GM18508 (cell line): Measurements from ENCODE around the gene PAQR3.
A peak's percentile ranks its signal among the peaks of the same experiment; 100 is the strongest.

Experiments used
- ATAC-seq: cut with Tn5 transposase; IDR thresholded peaks from one replicate; pipeline ENCODE4 v1.9.1; 2021; ENCODE audit warnings: moderate number of reproducible peaks; ENCODE audit not compliant: insufficient read depth, unreplicated experiment

Gene PAQR3

GRCh38 chr4:78938868-78939666, at the start of gene PAQR3:
Gene PAQR3, minus strand, starts transcription at chr4:78939438. Its CDS starts 214 bp downstream, at chr4:78939224.
- peak; percentile 68 for ATAC-seq

GRCh38 chr4:78987683-78988082, 48.4 kb upstream of the PAQR3 start:
- no peak for ATAC-seq

- ATAC-seq = no peak
Measured at GRCh38 chr4:78984593-78984992, 45.4 kb upstream of the PAQR3 start.

GRCh38 chr4:78975865-78976264, 36.6 kb upstream of the PAQR3 start:
- ATAC-seq = no peak

- no peak for ATAC-seq
Measured at GRCh38 chr4:78971776-78972175, 32.5 kb upstream of the PAQR3 start.

GRCh38 chr4:78971326-78971725, 32.1 kb upstream of the PAQR3 start:
- ATAC-seq = no peak

- no peak for ATAC-seq
Measured at GRCh38 chr4:78962597-78963115, 23.4 kb upstream of the PAQR3 start.

- ATAC-seq = no peak
Measured at GRCh38 chr4:78960926-78961325, 21.7 kb upstream of the PAQR3 start.

GRCh38 chr4:78956975-78957374, 17.7 kb upstream of the PAQR3 start:
- no peak for ATAC-seq

GRCh38 chr4:78953769-78954666, 14.8 kb upstream of the PAQR3 start:
- no peak for ATAC-seq

- no peak for ATAC-seq
Measured at GRCh38 chr4:78953231-78953630, 14.0 kb upstream of the PAQR3 start.

GRCh38 chr4:78951862-78952472, 12.7 kb upstream of the PAQR3 start:
- peak; percentile 61 for ATAC-seq

GRCh38 chr4:78949735-78950134, 10.5 kb upstream of the PAQR3 start:
- ATAC-seq = no peak

- ATAC-seq = no peak
Measured at GRCh38 chr4:78945651-78946179, 6.5 kb upstream of the PAQR3 start.

GRCh38 chr4:78944381-78944780, 5.1 kb upstream of the PAQR3 start:
- ATAC-seq = no peak

- no peak for ATAC-seq
Measured at GRCh38 chr4:78940752-78941151, 1.5 kb upstream of the PAQR3 start.

GRCh38 chr4:78939667-78940008, 400 bp upstream of the PAQR3 start:
- ATAC-seq = peak; percentile 6

GRCh38 chr4:78938474-78938867, 767 bp downstream of the PAQR3 start:
- no peak for ATAC-seq

- no peak for ATAC-seq
Measured at GRCh38 chr4:78937837-78938236, 1.4 kb downstream of the PAQR3 start.

GRCh38 chr4:78936989-78937388, 2.2 kb downstream of the PAQR3 start:
- ATAC-seq = no peak
